Adrenal gland (tissue), 5 donors: Measurements from ENCODE around the gene BGN.

Experiments
- POLR2A ChIP-seq, 2 donors: fragments of 450-650 bp; IDR thresholded peaks; one replicate each; pipeline ENCODE4 v1.6.1; 2017; ENCODE audit warnings: antibody characterized with exemption in 2 of 2, mild to moderate bottlenecking in 2 of 2, moderate library complexity in 1 of 2
- TF ChIP-seq, protein P1 (sequence below), 6 experiments: fragments of 450-650 bp in 4 of 6; fragments of 200-600 bp in 2 of 6; sonication (generic) in 1 of 6; IDR thresholded peaks; 1 replicate in 5 of 6; 2 replicates in 1 of 6; pipeline versions ENCODE4 v1.5.1 to v1.8.0; 2016 to 2021; ENCODE audit warnings: antibody characterized with exemption in 6 of 6, mild to moderate bottlenecking in 2 of 6, moderate library complexity in 1 of 6
- donor health status: DM: no; HTN: no; CAD: no.

DNA sequence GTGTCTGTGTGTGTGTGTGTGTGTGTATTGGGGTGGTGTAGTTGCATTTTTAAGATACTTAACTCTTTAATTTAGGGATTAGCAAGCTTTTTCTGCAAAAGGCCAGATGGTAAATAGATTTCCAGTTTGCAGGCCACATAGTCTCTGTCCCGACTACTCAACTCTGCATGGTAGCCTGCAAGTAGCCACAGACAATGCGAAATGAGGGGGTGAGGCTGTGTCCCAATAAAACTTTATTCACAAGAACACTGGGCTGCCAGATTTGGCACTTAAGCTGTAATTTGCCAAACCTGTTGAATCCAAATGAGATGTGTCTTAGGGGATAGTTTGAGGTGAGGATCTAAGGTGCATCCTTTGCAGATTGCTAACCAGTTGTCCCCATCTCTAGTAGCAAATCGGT lies 29.5 kb downstream of the BGN start:
- TF ChIP-seq, protein P1, sequence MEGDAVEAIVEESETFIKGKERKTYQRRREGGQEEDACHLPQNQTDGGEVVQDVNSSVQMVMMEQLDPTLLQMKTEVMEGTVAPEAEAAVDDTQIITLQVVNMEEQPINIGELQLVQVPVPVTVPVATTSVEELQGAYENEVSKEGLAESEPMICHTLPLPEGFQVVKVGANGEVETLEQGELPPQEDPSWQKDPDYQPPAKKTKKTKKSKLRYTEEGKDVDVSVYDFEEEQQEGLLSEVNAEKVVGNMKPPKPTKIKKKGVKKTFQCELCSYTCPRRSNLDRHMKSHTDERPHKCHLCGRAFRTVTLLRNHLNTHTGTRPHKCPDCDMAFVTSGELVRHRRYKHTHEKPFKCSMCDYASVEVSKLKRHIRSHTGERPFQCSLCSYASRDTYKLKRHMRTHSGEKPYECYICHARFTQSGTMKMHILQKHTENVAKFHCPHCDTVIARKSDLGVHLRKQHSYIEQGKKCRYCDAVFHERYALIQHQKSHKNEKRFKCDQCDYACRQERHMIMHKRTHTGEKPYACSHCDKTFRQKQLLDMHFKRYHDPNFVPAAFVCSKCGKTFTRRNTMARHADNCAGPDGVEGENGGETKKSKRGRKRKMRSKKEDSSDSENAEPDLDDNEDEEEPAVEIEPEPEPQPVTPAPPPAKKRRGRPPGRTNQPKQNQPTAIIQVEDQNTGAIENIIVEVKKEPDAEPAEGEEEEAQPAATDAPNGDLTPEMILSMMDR (IDR thresholded peaks at IDR 0.05): no peak
- no peak for TF ChIP-seq POLR2A (IDR thresholded peaks at IDR 0.05)
